ENCODE measurements around the gene EVC2.

Gene EVC2

GRCh38 chr4:5708449-5709206 lies at the start of gene EVC2:
Gene EVC2 (minus strand): TSS chr4:5708559. CDS start chr4:5708513, 46 bp downstream.
- peak in 1 of 2 donors; percentile 18 for DNase-seq (ENCODE audit: low read depth in 2 of 2)

DNA sequence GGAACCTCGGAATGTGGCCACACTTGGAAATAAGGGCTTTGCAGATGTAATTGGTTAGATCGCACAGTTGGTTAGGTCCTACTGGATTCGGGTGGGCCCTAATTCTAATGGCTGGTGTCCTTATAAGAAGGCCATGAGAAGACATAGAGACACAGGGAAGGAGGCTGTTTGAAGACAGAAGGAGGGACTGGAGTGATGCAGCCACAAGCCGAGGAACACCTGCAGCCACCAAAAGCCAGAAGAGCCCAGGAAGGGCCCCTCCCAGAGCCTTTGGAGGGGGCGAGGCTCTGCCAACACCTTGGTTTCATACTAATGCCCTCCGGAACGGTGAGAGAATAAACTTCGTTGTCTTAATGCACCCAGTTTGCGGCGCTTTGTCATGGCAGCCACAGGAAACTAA lies 49.6 kb upstream of the EVC2 start:
- DNase-seq (ENCODE audit: low read depth in 2 of 2) = no peak

- DNase-seq (ENCODE audit: low read depth in 2 of 2) = no peak
Measured at GRCh38 chr4:5757536-5757935, 49.2 kb upstream of the EVC2 start.

DNA sequence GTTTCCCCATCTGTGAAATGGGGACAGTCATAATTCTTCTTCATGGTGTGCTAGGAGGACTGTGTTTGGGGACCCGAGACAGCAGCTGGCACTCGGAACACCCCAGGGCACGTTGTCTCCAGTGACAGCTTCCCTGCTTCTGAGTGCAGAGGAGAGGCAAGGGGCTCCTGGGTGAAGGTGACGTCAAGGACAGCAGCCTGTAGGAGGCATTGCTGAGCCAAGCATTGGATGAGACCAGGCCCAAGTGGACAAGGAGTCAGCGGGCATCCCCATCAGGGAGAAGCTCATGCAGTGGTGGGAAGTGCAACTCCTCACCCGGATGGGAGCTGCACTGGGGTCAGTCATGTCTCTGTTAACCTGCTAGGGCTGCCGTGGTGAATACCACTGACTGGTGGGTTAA lies 48.7 kb upstream of the EVC2 start:
- no peak for DNase-seq (ENCODE audit: low read depth in 2 of 2)

DNA sequence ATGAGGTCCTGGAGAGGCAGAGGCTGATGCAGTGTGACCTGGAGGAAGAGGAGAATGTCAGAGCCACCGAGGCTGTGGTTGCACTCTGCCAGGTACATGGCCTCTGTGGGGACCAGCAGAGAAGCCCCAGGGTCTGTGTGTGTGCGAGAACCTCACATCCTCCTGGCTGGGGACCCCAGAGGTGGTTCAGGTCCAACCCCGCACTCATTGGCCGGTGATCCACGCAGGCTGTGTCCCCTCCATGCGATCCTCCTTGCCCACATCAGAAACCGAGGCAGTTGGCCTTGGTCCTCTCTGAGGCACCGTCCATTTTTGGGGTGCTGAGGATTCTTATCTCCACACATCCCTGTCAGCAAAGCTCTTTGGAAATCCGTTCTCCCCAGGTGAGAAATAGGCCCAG lies 47.9 kb upstream of the EVC2 start:
- DNase-seq (ENCODE audit: low read depth in 2 of 2) = no peak

GRCh38 chr4:5755679-5756078 lies 47.3 kb upstream of the EVC2 start:
- no peak for DNase-seq (ENCODE audit: low read depth in 2 of 2)

DNA sequence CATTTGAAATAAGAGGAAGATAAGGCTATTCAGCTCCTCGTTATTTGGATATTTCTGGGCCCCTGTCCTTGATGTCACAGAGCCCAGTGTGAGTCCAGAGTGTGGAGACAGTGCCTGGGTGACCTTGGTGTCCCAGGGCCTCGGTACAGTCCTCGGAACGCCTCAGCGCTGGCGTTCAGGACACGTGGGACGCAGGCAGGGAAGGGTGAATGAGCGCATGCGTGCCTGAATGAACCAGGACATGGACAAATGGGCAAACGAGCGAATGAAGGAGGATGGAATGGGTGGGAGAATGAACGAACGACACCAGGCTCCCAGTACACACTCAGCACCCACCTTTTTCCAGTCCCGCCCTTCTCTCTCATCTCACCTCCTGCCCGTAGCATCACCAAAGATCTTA lies 46.8 kb upstream of the EVC2 start:
- no peak for DNase-seq (ENCODE audit: low read depth in 2 of 2)

- DNase-seq (ENCODE audit: low read depth in 2 of 2) = no peak
Measured at GRCh38 chr4:5754529-5754881, 46.1 kb upstream of the EVC2 start.

GRCh38 chr4:5753766-5754528 lies 45.6 kb upstream of the EVC2 start:
- no peak for DNase-seq (ENCODE audit: low read depth in 2 of 2)

DNA sequence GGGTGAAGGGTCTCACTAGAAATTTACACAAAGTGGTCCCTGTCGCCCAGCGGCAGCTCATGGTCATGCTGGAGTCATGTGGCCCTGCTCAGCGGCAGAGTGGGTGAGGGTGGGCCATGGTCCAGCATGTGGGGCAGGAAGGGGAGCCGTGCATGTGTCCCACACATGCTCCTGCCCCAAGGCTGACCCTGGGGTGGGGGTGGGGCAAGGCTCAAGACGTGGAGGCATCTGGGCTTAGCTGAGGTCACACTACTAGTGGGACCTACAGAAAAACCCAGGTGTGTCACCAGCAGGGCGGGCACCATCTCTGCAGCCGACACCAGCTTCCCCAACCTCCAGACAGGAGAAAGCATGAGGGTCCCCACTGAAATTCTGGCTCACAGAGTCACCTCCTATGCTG lies 45.0 kb upstream of the EVC2 start:
- DNase-seq (ENCODE audit: low read depth in 2 of 2) = no peak

- DNase-seq (ENCODE audit: low read depth in 2 of 2) = no peak
Measured at GRCh38 chr4:5752376-5753184, 44.2 kb upstream of the EVC2 start.

- DNase-seq (ENCODE audit: low read depth in 2 of 2) = no peak
Measured at GRCh38 chr4:5751666-5752375, 43.5 kb upstream of the EVC2 start.

DNA sequence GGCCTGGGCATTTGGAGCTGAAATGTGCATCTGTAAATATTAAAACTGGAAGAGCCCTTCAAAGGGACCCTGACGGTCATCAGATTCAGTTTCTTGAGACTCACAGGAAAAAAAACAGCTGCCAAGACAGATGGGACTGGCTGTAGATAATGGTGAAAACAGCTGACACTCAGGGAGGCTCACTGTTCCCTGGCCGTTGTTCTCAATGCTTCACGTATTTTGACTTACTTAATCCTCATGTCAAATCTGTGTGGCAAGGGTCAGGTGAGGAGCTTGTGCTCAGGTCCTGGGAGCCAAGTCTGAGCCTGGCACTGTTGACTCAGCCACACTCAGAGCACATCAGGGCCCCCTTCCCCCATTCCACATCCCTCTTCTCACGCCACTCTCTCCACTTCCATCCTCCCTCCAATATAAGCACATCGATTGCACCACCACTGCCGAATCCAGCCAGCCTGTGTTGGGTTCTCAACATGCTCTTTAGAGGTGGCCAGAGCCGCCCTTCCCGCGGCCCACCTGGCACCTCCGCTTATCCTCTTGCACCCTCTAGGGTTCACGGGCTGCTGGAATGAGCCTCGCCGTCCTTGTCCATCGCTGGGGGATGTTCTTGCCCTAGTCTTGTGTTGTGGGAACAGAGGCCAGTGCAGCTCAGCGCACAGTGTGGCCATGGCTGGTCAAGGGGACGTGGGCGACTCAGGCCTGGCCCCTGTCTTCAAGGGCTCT lies 42.7 kb upstream of the EVC2 start:
- no peak for DNase-seq (ENCODE audit: low read depth in 2 of 2)

DNA sequence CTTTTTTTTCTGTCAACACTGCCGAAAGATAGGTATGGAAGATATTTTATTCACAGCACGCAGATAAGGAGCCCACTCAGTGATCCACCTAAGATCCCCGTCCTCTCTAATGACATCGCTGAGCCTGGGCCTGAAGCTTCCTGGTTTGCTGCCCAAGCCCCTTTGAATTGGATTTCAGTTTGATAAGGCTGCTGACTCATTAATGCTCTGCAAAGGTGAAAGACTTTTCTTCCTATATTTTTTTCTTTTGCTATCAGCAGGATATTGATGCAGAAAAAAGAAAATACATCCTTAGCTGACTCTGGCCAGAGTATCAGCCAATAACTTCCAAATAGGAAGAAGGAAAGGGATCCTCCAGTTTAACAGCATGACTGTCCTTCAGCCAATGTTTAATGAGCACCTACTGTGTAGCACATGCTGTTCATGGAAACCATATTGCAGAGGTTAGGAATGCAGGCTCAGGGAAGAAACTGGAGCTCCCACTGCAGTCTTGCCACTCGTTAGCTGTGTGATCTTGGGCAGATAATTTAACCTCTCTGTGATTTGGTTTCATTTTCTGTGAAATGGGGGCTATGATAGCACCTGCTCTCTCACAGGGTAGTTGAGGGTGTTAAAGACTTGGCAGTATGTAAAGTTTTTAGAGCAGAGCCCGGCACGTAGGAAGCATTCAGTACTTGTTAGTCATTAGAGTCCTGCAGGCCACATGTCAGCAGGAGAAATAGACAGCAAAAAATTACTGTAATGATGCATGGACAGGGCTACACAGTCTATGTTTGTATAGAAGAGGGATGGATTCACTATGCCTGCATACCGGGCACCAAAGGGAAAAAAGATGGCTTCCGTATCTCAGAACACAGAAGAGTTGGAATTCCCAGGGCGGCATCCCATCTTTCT lies 41.9 kb upstream of the EVC2 start:
- no peak for DNase-seq (ENCODE audit: low read depth in 2 of 2)

GRCh38 chr4:5749568-5749967 lies 41.2 kb upstream of the EVC2 start:
- no peak for DNase-seq (ENCODE audit: low read depth in 2 of 2)

- DNase-seq (ENCODE audit: low read depth in 2 of 2) = no peak
Measured at GRCh38 chr4:5747738-5748375, 39.5 kb upstream of the EVC2 start.

DNA sequence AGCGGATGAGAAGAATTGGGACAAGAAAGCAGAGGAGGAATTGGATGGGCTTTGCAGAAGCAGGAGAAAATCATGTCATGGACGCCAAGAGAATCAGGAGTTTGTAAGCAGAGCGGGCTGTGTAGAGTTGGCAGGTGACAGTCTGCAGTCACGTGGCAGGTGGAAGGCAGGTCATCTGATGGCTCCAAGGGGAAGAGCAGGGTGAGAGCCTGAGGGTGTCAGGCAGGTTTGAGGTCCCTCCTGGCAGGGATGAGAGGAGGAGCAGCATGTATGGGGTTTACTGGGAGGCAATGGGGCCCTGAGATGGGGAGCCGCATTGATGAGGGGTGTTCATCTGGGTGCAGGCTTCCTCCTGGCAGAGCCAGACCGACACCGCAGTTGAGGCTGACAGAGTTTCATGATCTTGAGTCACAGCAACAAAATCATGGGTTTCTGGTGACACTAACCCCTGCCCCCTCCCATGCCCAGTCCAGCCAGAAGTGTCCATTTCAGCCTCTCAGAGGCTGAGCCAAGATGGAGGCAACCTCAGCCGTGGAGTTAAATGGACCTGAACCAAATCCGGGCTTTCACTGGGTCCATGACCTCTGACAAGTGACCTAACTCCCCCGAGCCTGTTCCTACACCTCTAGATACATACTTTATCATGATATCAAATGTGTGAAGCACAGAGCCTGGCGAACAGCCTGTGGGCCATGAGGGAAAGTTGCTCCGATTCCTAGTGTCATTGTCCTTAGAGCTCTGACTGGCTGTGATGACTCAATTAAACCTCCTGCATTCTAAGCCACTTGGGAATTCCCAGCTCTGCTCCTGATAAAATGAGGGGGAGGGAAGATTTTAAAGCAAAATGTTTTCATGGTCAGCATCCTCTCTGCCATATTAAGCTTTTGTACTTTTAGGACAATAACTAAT lies 38.7 kb upstream of the EVC2 start:
- no peak for DNase-seq (ENCODE audit: low read depth in 2 of 2)

GRCh38 chr4:5746250-5746649 lies 37.9 kb upstream of the EVC2 start:
- DNase-seq (ENCODE audit: low read depth in 2 of 2) = no peak

DNA sequence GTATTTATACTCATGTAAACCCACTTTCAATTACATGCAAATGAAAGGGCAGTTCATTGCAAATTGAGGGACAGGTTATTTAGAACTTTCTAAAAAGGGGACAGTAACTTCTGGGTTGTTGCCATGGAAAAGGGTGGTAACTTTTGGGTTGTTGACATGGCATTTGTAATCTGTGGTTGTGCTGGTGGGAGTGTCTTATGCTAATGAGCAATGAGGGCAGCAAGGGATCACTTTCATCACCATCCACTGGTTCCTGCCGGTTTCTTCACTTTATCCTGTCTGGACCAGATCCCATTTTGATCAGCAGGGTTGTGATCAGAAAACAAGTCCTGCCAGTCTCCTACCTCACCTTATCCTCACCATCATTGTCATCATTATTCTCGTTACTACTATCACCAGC lies 34.6 kb upstream of the EVC2 start:
- no peak for DNase-seq (ENCODE audit: low read depth in 2 of 2)

Measured in stimulated activated CD8-positive, alpha-beta memory T cell treated with anti-CD3 and anti-CD28 coated beads, Interleukin-7, amount 100 ng/mL, for 4 hours (primary cell).